Jurkat, Clone E6-1 (cell line): ENCODE measurements around the gene ITGAE.

Experiments
- DNase-seq: peaks from one replicate; pipeline ENCODE4 v3.0.0-alpha.2; 2011; ENCODE audit warnings: low read depth, low spot score
- H3K4me3 ChIP-seq: 2 replicates; pipeline ENCODE4 v1.5.1; 2011; ENCODE audit warnings: mild to moderate bottlenecking, low read length, control low read depth, moderate library complexity

Gene ITGAE

GRCh38 chr17:3766779-3767178, 34.2 kb downstream of the ITGAE start:
- H3K4me3 ChIP-seq = no peak overlapping the region
- DNase-seq = peak; percentile 85

- no peak overlapping the region; the same call in 1 of the 2 replicates for H3K4me3 ChIP-seq
- DNase-seq = no peak
Measured at GRCh38 chr17:3765981-3766380, 35.0 kb downstream of the ITGAE start.

GRCh38 chr17:3763777-3764170, 37.2 kb downstream of the ITGAE start:
- DNase-seq = no peak
- no peak overlapping the region for H3K4me3 ChIP-seq

- H3K4me3 ChIP-seq = no peak overlapping the region
- no peak for DNase-seq
Measured at GRCh38 chr17:3762922-3763776, 37.8 kb downstream of the ITGAE start.

- no peak for DNase-seq
- H3K4me3 ChIP-seq = no peak overlapping the region
Measured at GRCh38 chr17:3761918-3762380, 39.0 kb downstream of the ITGAE start.

GRCh38 chr17:3761036-3761917, 39.7 kb downstream of the ITGAE start:
- H3K4me3 ChIP-seq = no peak overlapping the region
- DNase-seq = no peak

- DNase-seq = no peak
- H3K4me3 ChIP-seq = no peak overlapping the region
Measured at GRCh38 chr17:3759597-3760216, 41.3 kb downstream of the ITGAE start.

GRCh38 chr17:3755335-3756030, 45.5 kb downstream of the ITGAE start:
- H3K4me3 ChIP-seq = no peak overlapping the region
- no peak for DNase-seq

- DNase-seq = no peak
- no peak overlapping the region for H3K4me3 ChIP-seq
Measured at GRCh38 chr17:3754458-3755334, 46.3 kb downstream of the ITGAE start.

GRCh38 chr17:3754066-3754457, 46.9 kb downstream of the ITGAE start:
- DNase-seq = no peak
- H3K4me3 ChIP-seq = no peak overlapping the region

- no peak overlapping the region for H3K4me3 ChIP-seq
- no peak for DNase-seq
Measured at GRCh38 chr17:3753624-3754023, 47.4 kb downstream of the ITGAE start.

GRCh38 chr17:3751836-3752235, 49.2 kb downstream of the ITGAE start:
- no peak for DNase-seq
- no peak overlapping the region for H3K4me3 ChIP-seq

GRCh38 chr17:3750926-3751325, 50.1 kb downstream of the ITGAE start:
- DNase-seq = peak; percentile 94

GRCh38 chr17:3750296-3750695, 50.7 kb downstream of the ITGAE start:
- no peak for DNase-seq
- peak overlapping the region; percentile 22; the same call in 1 of the 2 replicates for H3K4me3 ChIP-seq

More at GRCh38 chr17:3750926-3751325, 50.1 kb downstream of the ITGAE start:
- peak overlapping the region; percentile 22 for H3K4me3 ChIP-seq

- H3K4me3 ChIP-seq = no peak overlapping the region
- no peak for DNase-seq
Measured at GRCh38 chr17:3748576-3748975, 52.4 kb downstream of the ITGAE start.

GRCh38 chr17:3747805-3748204, 53.2 kb downstream of the ITGAE start:
- DNase-seq = no peak
- no peak overlapping the region for H3K4me3 ChIP-seq

- DNase-seq = no peak
- no peak overlapping the region for H3K4me3 ChIP-seq
Measured at GRCh38 chr17:3745071-3745470, 55.9 kb downstream of the ITGAE start.

GRCh38 chr17:3744014-3744413, 57.0 kb downstream of the ITGAE start:
- H3K4me3 ChIP-seq = no peak overlapping the region
- no peak for DNase-seq
